Measurements from ENCODE around the gene ARL4A. TPM values are rescaled to one million over a fixed set of nuclear protein-coding genes. Genes with fewer than 3 reads are reported as not detected.

ARL4A gene
- total and polyA plus RNA-seq, 9 of the 15 experiments (the other 6 are each of a cell fraction or from before 2014, with no cell fraction given): 118 to 688 (median 172) TPM

- TF ChIP-seq TSHZ1 (CRISPR knock-in tag; IDR thresholded peaks at IDR 0.05) (peak; percentile 70; the same call in 1 of the 2 replicates), ZNF644 (tag; IDR thresholded peaks at IDR 0.05; ENCODE audit: low read depth) (peak; percentile 73; the same call in 1 of the 2 replicates), LARP7 (IDR thresholded peaks at IDR 0.05) (no peak), TARDBP (IDR thresholded peaks at IDR 0.05) (no peak), ZNF518B (CRISPR knock-in tag; IDR thresholded peaks at IDR 0.05) (no peak), ATF7 (IDR thresholded peaks at IDR 0.05) (no peak; the same call in 1 of the 2 replicates), MEIS2 (IDR thresholded peaks at IDR 0.05; ENCODE audit: partially characterized antibody) (no peak), XRCC3 (IDR thresholded peaks at IDR 0.05) (no peak), PYGO2 (tag; IDR thresholded peaks at IDR 0.05) (peak; percentile 35; the same call in 1 of the 2 replicates), ZBTB17 (CRISPR knock-in tag; IDR thresholded peaks at IDR 0.05) (0 out of 2 replicates have a peak, but pooled peaks have one; percentile 15), PURB (CRISPR knock-in tag; IDR thresholded peaks at IDR 0.05; ENCODE audit: low read depth) (no peak), GABPA (tag; conservative IDR thresholded peaks at IDR 0.05; ENCODE audit: low read depth) (no peak), JUND (IDR thresholded peaks at IDR 0.05; ENCODE audit: borderline replicate concordance, low read depth, low read length) (no peak), JUND (tag; IDR thresholded peaks at IDR 0.05; ENCODE audit: borderline replicate concordance, low read depth, low read length) (peak; percentile 59; the same call in 1 of the 3 replicates), MAX (CRISPR knock-in tag; IDR thresholded peaks at IDR 0.05) (no peak), SMAD3 (CRISPR knock-in tag; conservative IDR thresholded peaks at IDR 0.05) (peak; percentile 68), CHCHD3 (CRISPR knock-in tag; IDR thresholded peaks at IDR 0.05) (no peak), KLF6 (CRISPR knock-in tag; IDR thresholded peaks at IDR 0.05; ENCODE audit: borderline replicate concordance) (peak; percentile 78; the same call in 1 of the 2 replicates), ZNF766 (CRISPR knock-in tag; conservative IDR thresholded peaks at IDR 0.05) (no peak), MIER1 (IDR thresholded peaks at IDR 0.05; ENCODE audit: low read depth) (no peak), ATF3 (IDR thresholded peaks at IDR 0.05) (peak; percentile 72), ATF3 (CRISPR knock-in tag; conservative IDR thresholded peaks at IDR 0.05) (no peak), SMARCA4 (IDR thresholded peaks at IDR 0.05) (peak; percentile 11; the same call in 1 of the 2 replicates), ETV1 (tag; conservative IDR thresholded peaks at IDR 0.05; ENCODE audit: low read depth) (peak; percentile 68)
These were observed 40.7 kb downstream of the ARL4A start (continued) for GRCh38 chr7:12728192-12728538.
